NCI-H1048 (cell line): Measurements from ENCODE around the gene PCNX2.

Experiments
- DNase-seq: peaks from one replicate; lab custom pipeline; 2025; lab: John Stamatoyannopoulos, UW

Gene PCNX2

GRCh38 chr1:233319272-233319671, 23.7 kb upstream of the PCNX2 start:
- no peak for DNase-seq

- no peak for DNase-seq
Measured at GRCh38 chr1:233316473-233316872, 20.9 kb upstream of the PCNX2 start.

- DNase-seq: no peak
Measured at GRCh38 chr1:233315718-233316301, 20.3 kb upstream of the PCNX2 start.

- DNase-seq: no peak
Measured at GRCh38 chr1:233313434-233314155, 18.1 kb upstream of the PCNX2 start.

GRCh38 chr1:233304489-233305102, 9.1 kb upstream of the PCNX2 start:
- DNase-seq: no peak

GRCh38 chr1:233300326-233300725, 4.8 kb upstream of the PCNX2 start:
- no peak for DNase-seq

GRCh38 chr1:233299450-233299849, 3.9 kb upstream of the PCNX2 start:
- DNase-seq: no peak

- no peak for DNase-seq
Measured at GRCh38 chr1:233295975-233296322, 424 bp upstream of the PCNX2 start.

GRCh38 chr1:233294913-233295236, 650 bp downstream of the PCNX2 start:
- DNase-seq: no peak

GRCh38 chr1:233293556-233294446, 1.7 kb downstream of the PCNX2 start:
- DNase-seq: no peak

GRCh38 chr1:233290396-233291034, 5.0 kb downstream of the PCNX2 start:
- no peak for DNase-seq

GRCh38 chr1:233289676-233290075, 5.8 kb downstream of the PCNX2 start:
- no peak for DNase-seq

GRCh38 chr1:233282582-233282886, 13.0 kb downstream of the PCNX2 start:
- no peak for DNase-seq

GRCh38 chr1:233281711-233282581, 13.6 kb downstream of the PCNX2 start:
- no peak for DNase-seq

- DNase-seq: no peak
Measured at GRCh38 chr1:233279971-233280370, 15.6 kb downstream of the PCNX2 start.

- no peak for DNase-seq
Measured at GRCh38 chr1:233278631-233279030, 16.9 kb downstream of the PCNX2 start.

- no peak for DNase-seq
Measured at GRCh38 chr1:233277637-233278606, 17.6 kb downstream of the PCNX2 start.

GRCh38 chr1:233269656-233270055, 25.9 kb downstream of the PCNX2 start:
- no peak for DNase-seq

GRCh38 chr1:233268389-233269022, 27.0 kb downstream of the PCNX2 start:
- no peak for DNase-seq

GRCh38 chr1:233261695-233262094, 33.8 kb downstream of the PCNX2 start:
- DNase-seq: no peak
